ENCODE measurements around the gene DOK7.

GRCh38 chr4:3516061-3516835 is 53.1 kb downstream of the DOK7 start:
- TF ChIP-seq POLR2A (IDR thresholded peaks at IDR 0.05; ENCODE audit: low read depth, low read length) (no peak), POLR2AphosphoS5 (IDR thresholded peaks at IDR 0.05; ENCODE audit: low read depth, low read length) (no peak), PAX5 (IDR thresholded peaks at IDR 0.05; ENCODE audit: insufficient read depth, low read length, severe bottlenecking) (no peak), TAF1 (IDR thresholded peaks at IDR 0.05; ENCODE audit: low read depth, low read length) (no peak)
